ENCODE results near the gene DPH2.

GRCh38 chr1:43945674-43946235 lies 24.1 kb upstream of the DPH2 start:
- TF ChIP-seq POLR2A (IDR thresholded peaks at IDR 0.05), result no peak
- no peak for TF ChIP-seq CTCF (IDR thresholded peaks at IDR 0.05)
- no peak for TF ChIP-seq EP300 (IDR thresholded peaks at IDR 0.05)
- no peak for TF ChIP-seq POLR2AphosphoS5 (IDR thresholded peaks at IDR 0.05)
